Gastrocnemius medialis (tissue), 4 donors: ENCODE measurements around the gene GDF10. TPM values are rescaled to one million over a fixed set of nuclear protein-coding genes. Genes with fewer than 3 reads are reported as not detected.

Source experiments
- ATAC-seq, 2 donors: fragments of 150-250 bp; one replicate each; pipeline ENCODE4 v1.9.1; 2016
- DNase-seq, 2 donors: peaks; one replicate each; pipeline ENCODE4 v3.0.0-alpha.2; 2019
- H3K27ac ChIP-seq, 4 donors: fragments of 200-600 bp; sonication (generic); 1 replicate in 1 of 4; 2 replicates in 3 of 4; pipeline ENCODE4 v1.5.1; 2016 to 2018; ENCODE audit warnings: mild to moderate bottlenecking in 2 of 4, moderate library complexity in 1 of 4
- H3K27me3 ChIP-seq, 3 donors: fragments of 200-600 bp; sonication (generic) in 2 of 3; 1 replicate in 1 of 3; 2 replicates in 2 of 3; pipeline versions ENCODE4 v1.5.1 to v1.6.0; 2016 to 2019; ENCODE audit warnings: mild to moderate bottlenecking in 1 of 3, moderate library complexity in 1 of 3
- H3K36me3 ChIP-seq, 2 donors: fragments of 200-600 bp; sonication (generic) in 1 of 2; one replicate each; pipeline ENCODE4 v1.5.1; 2017 to 2018
- H3K4me1 ChIP-seq, 2 donors: fragments of 200-600 bp; sonication (generic) in 1 of 2; one replicate each; pipeline ENCODE4 v1.5.1; 2016 to 2017; ENCODE audit warnings: mild to moderate bottlenecking in 2 of 2
- H3K4me3 ChIP-seq, 4 donors: fragments of 200-600 bp; sonication (generic) in 3 of 4; 1 replicate in 1 of 4; 2 replicates in 3 of 4; pipeline ENCODE4 v1.5.1; 2016 to 2019; ENCODE audit warnings: mild to moderate bottlenecking in 2 of 4
- H3K9me3 ChIP-seq, 3 donors: fragments of 200-600 bp; sonication (generic) in 2 of 3; 1 replicate in 1 of 3; 2 replicates in 2 of 3; pipeline ENCODE4 v1.5.1; 2016 to 2019
- CTCF ChIP-seq, 5 experiments: fragments of 450-650 bp in 3 of 5; fragments of 200-600 bp in 2 of 5; sonication (generic) in 2 of 5; IDR thresholded peaks in 4 of 5; conservative IDR thresholded peaks in 1 of 5; 1 replicate in 4 of 5; 2 replicates in 1 of 5; pipeline ENCODE4 v1.5.1; 2016 to 2019; ENCODE audit warnings: antibody characterized with exemption in 5 of 5, mild to moderate bottlenecking in 3 of 5, moderate library complexity in 3 of 5
- POLR2A ChIP-seq, 2 donors: fragments of 450-650 bp; IDR thresholded peaks; one replicate each; pipeline ENCODE4 v1.6.1; 2017; ENCODE audit warnings: antibody characterized with exemption in 2 of 2, mild to moderate bottlenecking in 2 of 2, moderate library complexity in 2 of 2
- in situ Hi-C, 4 donors: fragments of 200-750 bp; cut with MboI; loops; one replicate each; pipeline versions ENCODE4 v1.15.0 to v1.8.0; 2017; ENCODE audit warnings: low sequenced_read_pairs in 4 of 4
- intact Hi-C: fragments of 100-400 bp; cut with DNase I; formaldehyde crosslinking; loops from one replicate; pipeline ENCODE4 v1.15.1; 2023; ENCODE audit warnings: low total_unique reads
- total RNA-seq, 4 donors: library from RNA; depleted of rRNA; stranded (reverse); fragments of >200 nt; gene quantifications; one replicate each; pipeline versions ENCODE4 v1.1.0 to v1.2.3, GENCODE V29; 2016

The GDF10 gene
- total RNA-seq, result under 1 TPM; 0.20 to 0.72 (median 0.36) TPM

GRCh38 chr10:47299611-47300428 lies at the start of gene GDF10:
TSS of gene GDF10 (plus strand) at chr10:47300197. CDS start at chr10:47300652, 455 bp downstream.
- TF ChIP-seq CTCF (IDR thresholded peaks at IDR 0.05 in 4 of 5, conservative IDR thresholded peaks at IDR 0.05 in 1 of 5) (no peak), POLR2A (IDR thresholded peaks at IDR 0.05) (no peak)
- intact Hi-C loops, result no loop called here
- no peaks in the 10 kb centered on the region for H3K36me3 ChIP-seq
- ATAC-seq (peak in 1 of 2 donors; percentile 9), DNase-seq (no peak)
- in situ Hi-C loops, result loop anchor here in 2 of 4 donors (10.0 kb wide), 2 partner anchors 265 to 275 kb away; no protein-coding TSS in a partner anchor
- peaks cover 7 to 13% (median 9%) of the 10 kb centered on the region in 3 donors for H3K27me3 ChIP-seq
- H3K4me3 ChIP-seq, result peak within 1 kb of the TSS; percentile 40 to 47 (median 44)
- no peaks in the 10 kb centered on the region for H3K9me3 ChIP-seq
- no peak within 1 kb of the TSS for H3K27ac ChIP-seq
- peaks cover 0 to 2% of the 10 kb centered on the region in 2 donors for H3K4me1 ChIP-seq

- Histone ChIP-seq H3K27me3 (no peaks in the 10 kb centered on the region), H3K36me3 (no peaks in the 10 kb centered on the region), H3K4me1 (peaks cover 15 to 16% of the 10 kb centered on the region in 2 donors), H3K4me3 (no peak overlapping the region), H3K9me3 (no peaks in the 10 kb centered on the region), H3K27ac (no peak overlapping the region)
- in situ Hi-C loops (no loop called here), intact Hi-C loops (loop anchor here (5.0 to 10.0 kb wide), 2 partner anchors 67 to 190 kb away; no protein-coding TSS in a partner anchor)
- no peak for DNase-seq
- no peak for ATAC-seq
- TF ChIP-seq POLR2A (IDR thresholded peaks at IDR 0.05) (no peak), CTCF (IDR thresholded peaks at IDR 0.05 in 4 of 5, conservative IDR thresholded peaks at IDR 0.05 in 1 of 5) (no peak)
These were observed 47.8 kb upstream of the GDF10 start for GRCh38 chr10:47252093-47252780.

GRCh38 chr10:47253030-47253637 lies 46.9 kb upstream of the GDF10 start:
- in situ Hi-C loops (no loop called here), intact Hi-C loops (loop anchor here (5.0 to 10.0 kb wide), 2 partner anchors 68 to 191 kb away; no protein-coding TSS in a partner anchor)
- no peak for TF ChIP-seq CTCF (IDR thresholded peaks at IDR 0.05 in 4 of 5, conservative IDR thresholded peaks at IDR 0.05 in 1 of 5)
- TF ChIP-seq POLR2A (IDR thresholded peaks at IDR 0.05), result no peak
- Histone ChIP-seq H3K4me3 (no peak overlapping the region), H3K27me3 (no peaks in the 10 kb centered on the region), H3K9me3 (no peaks in the 10 kb centered on the region), H3K4me1 (peaks cover 15 to 16% of the 10 kb centered on the region in 2 donors), H3K36me3 (no peaks in the 10 kb centered on the region), H3K27ac (peak overlapping the region in 2 of 4 donors; percentile 66 to 77)
- DNase-seq (no peak), ATAC-seq (no peak)

- DNase-seq (peak; percentile 75 to 82), ATAC-seq (peak; percentile 92 to 97)
- Histone ChIP-seq H3K36me3 (no peaks in the 10 kb centered on the region), H3K27ac (peak overlapping the region; percentile 28 to 78 (median 72)), H3K4me3 (no peak overlapping the region), H3K27me3 (no peaks in the 10 kb centered on the region), H3K4me1 (peaks cover 15 to 16% of the 10 kb centered on the region in 2 donors), H3K9me3 (no peaks in the 10 kb centered on the region)
- in situ Hi-C loops, result no loop called here
- TF ChIP-seq POLR2A (IDR thresholded peaks at IDR 0.05) (no peak), CTCF (IDR thresholded peaks at IDR 0.05 in 4 of 5, conservative IDR thresholded peaks at IDR 0.05 in 1 of 5) (no peak)
- intact Hi-C loops, result loop anchor here (5.0 to 10.0 kb wide), 2 partner anchors 69 to 192 kb away; no protein-coding TSS in a partner anchor
These were observed 46.2 kb upstream of the GDF10 start for GRCh38 chr10:47253651-47254375.
